OCI-LY3 (cell line): Measurements from ENCODE around the gene GLB1L.
"Not testable (repeated sequence)": the region's sequence is repeated elsewhere in the genome, so short reads cannot be mapped to it uniquely, and the experiment has no call there.

ENCODE experiments used
- H2AFZ ChIP-seq: fragments of 200-600, 300-600 bp; shearing (Covaris generic); 2 replicates; pipeline ENCODE4 v1.6.0; 2014; ENCODE audit warnings: antibody characterized with exemption, low read depth, low read length
- H3K27ac ChIP-seq: fragments of 200-600, 300-600 bp; sonication (generic); 2 replicates; pipeline ENCODE4 v1.5.1; 2014; ENCODE audit warnings: mild to moderate bottlenecking, low read length, moderate library complexity, mixed read lengths
- H3K27me3 ChIP-seq: fragments of 200-600, 300-600 bp; sonication (generic); 2 replicates; pipeline ENCODE4 v1.6.1; 2014; ENCODE audit warnings: low read depth, low read length, mixed read lengths
- H3K36me3 ChIP-seq: fragments of 200-600, 300-600 bp; sonication (generic); replicated peaks from 2 replicates; pipeline ENCODE3; 2014; ENCODE audit warnings: low read depth, low read length, mixed read lengths
- H3K4me1 ChIP-seq: fragments of 300-600, 200-600 bp; sonication (generic); 2 replicates; pipeline ENCODE4 v1.6.1; 2014; ENCODE audit warnings: low read length, mixed read lengths
- H3K4me2 ChIP-seq: fragments of 200-600, 300-600 bp; sonication (generic); 2 replicates; pipeline ENCODE4 v1.6.1; 2014; ENCODE audit warnings: low read length, mixed read lengths
- H3K4me3 ChIP-seq: fragments of 300-600, 200-600 bp; sonication (generic); 2 replicates; pipeline ENCODE4 v1.5.1; 2014; ENCODE audit warnings: antibody characterized with exemption, mild to moderate bottlenecking, low read length, moderate library complexity
- H3K79me2 ChIP-seq: fragments of 300-600, 200-600 bp; shearing (Covaris generic); 2 replicates; pipeline ENCODE4 v1.6.1; 2014; ENCODE audit warnings: mild to moderate bottlenecking, low read length, mixed read lengths
- H3K9ac ChIP-seq: fragments of 300-600, 200-600 bp; shearing (Covaris generic); 2 replicates; pipeline ENCODE4 v1.6.0; 2014; ENCODE audit warnings: mild to moderate bottlenecking, low read length, moderate library complexity
- H3K9me3 ChIP-seq: fragments of 200-600, 300-600 bp; shearing (Covaris generic); 2 replicates; pipeline ENCODE4 v1.6.1; 2014; ENCODE audit warnings: low read length, mixed read lengths; ENCODE audit not compliant: insufficient read depth
- H4K20me1 ChIP-seq: fragments of 200-600, 300-600 bp; sonication (generic); 2 replicates; pipeline ENCODE4 v1.6.1; 2016; ENCODE audit warnings: low read length, mixed read lengths; ENCODE audit not compliant: insufficient read depth
- EZH2phosphoT487 ChIP-seq: fragments of 200-600 bp; shearing (Covaris generic); IDR thresholded peaks from 2 replicates; pipeline ENCODE4 v1.6.1; 2018; ENCODE audit warnings: antibody characterized with exemption, mixed run types, low read depth
- TF ChIP-seq, protein P1 (sequence below): fragments of 200-600, 300-600 bp; sonication (generic); IDR thresholded peaks from 2 replicates; pipeline ENCODE4 v1.5.1; 2014; ENCODE audit warnings: antibody characterized with exemption, low read length, low read depth

GLB1L gene

DNA sequence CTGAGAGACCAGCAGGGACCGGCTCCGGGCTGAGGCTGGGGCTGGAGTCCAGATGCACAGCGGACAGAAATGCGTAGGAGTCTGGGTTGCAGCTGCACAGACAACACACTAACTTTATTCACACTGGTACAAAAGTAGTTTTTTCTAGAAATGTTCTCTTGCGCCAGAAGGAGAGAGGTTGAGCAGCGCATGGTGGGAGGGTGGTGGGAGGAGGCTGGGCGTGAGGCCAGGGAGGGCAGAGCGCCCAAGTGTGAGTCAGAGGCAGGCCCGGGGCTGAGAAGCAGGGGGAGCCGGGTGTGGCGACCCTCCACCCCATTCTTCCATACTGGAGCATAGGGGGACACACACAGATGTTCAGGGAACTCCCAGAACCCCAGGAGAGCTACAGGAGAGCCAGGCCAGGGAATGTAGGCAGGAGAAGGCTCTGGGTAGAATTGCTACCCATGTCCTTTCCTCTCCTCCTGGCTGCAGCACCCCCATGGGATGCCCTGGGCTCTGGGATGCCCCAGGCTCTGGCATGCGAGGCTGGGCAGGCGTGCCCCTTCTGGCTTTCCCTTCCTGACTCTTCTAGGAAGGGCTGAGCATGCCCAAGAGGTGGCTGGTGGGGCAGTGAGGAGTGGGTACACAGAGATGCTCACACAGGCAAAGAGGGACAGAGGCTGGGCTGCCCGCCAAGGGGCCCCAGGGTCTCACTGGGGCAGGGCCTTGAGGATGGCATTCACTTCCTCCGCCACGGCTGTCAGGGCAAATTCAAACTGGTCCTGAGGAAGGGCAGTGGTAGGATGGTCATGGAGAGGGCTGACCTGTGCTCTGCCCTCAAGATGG, 44.5 kb upstream of the GLB1L start:
- H3K9ac ChIP-seq: no peak overlapping the region
- no peak overlapping the region for H3K27ac ChIP-seq
- no peaks in the 10 kb centered on the region for H3K79me2 ChIP-seq
- H3K4me3 ChIP-seq: no peak overlapping the region
- H4K20me1 ChIP-seq: no peaks in the 10 kb centered on the region
- H3K9me3 ChIP-seq: no peaks in the 10 kb centered on the region
- H3K36me3 ChIP-seq: no peaks in the 10 kb centered on the region
- no peaks in the 10 kb centered on the region for H3K4me1 ChIP-seq
- H3K4me2 ChIP-seq: no peak overlapping the region
- no peak overlapping the region for H2AFZ ChIP-seq
- TF ChIP-seq, protein P1, sequence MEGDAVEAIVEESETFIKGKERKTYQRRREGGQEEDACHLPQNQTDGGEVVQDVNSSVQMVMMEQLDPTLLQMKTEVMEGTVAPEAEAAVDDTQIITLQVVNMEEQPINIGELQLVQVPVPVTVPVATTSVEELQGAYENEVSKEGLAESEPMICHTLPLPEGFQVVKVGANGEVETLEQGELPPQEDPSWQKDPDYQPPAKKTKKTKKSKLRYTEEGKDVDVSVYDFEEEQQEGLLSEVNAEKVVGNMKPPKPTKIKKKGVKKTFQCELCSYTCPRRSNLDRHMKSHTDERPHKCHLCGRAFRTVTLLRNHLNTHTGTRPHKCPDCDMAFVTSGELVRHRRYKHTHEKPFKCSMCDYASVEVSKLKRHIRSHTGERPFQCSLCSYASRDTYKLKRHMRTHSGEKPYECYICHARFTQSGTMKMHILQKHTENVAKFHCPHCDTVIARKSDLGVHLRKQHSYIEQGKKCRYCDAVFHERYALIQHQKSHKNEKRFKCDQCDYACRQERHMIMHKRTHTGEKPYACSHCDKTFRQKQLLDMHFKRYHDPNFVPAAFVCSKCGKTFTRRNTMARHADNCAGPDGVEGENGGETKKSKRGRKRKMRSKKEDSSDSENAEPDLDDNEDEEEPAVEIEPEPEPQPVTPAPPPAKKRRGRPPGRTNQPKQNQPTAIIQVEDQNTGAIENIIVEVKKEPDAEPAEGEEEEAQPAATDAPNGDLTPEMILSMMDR: no peak
- no peak for TF ChIP-seq EZH2phosphoT487
- no peaks in the 10 kb centered on the region for H3K27me3 ChIP-seq

DNA sequence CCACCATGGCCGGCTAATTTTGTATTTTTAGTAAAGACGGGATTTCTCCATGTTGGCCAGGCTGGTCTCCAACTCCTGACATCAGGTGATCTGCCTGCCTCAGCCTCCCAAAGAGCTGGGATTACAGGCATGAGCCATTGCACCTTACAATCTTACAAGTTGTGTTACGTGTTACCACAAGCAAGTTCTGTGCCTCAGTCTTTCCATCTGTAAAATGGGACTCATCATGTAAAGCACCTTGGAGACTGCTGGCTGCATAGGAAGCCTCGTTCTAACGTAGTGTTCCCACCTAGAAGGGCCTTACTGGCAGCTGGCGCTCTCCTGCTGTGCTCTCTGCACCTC, 43.9 kb upstream of the GLB1L start:
- H3K4me1 ChIP-seq: no peaks in the 10 kb centered on the region
- H3K4me2 ChIP-seq: no peak overlapping the region

DNA sequence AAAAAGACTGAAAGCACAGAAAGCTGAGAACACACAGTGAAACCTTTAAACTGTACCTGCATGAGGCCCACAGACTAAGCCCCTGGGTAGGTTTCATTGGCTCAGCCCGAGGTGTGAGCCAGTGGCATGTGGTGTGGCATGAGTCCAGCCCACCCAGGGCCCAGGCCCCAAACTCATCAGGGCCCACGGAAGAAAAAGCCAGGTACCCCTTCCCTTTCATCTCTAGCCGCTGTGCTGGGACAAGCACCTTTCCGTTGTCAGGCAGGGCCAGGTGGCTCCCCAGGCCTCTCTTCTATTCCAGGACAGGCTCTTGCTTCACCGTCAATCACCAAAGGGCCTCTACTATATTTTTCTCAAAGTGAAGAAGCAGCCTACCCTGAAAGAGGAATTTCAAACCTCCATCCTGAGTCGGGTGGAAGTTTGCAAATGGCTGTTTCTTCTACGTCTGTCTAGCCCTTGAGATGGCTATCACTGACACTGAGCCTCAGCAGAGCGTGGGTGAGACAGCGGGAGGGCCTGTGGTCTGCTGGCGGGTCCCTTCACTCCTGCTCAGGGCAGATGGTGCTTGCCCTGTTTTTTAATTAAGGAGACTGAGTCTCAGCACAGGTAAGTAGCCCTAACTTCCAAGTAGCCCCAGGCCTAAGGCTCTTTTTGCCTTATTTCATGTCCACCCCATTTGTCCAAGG, 42.5 kb upstream of the GLB1L start:
- no peak overlapping the region for H3K4me2 ChIP-seq

More for the DNA sequence above, 43.9 kb upstream of the GLB1L start:
- Histone ChIP-seq H3K27me3 (no peaks in the 10 kb centered on the region), H4K20me1 (no peaks in the 10 kb centered on the region), H3K79me2 (no peaks in the 10 kb centered on the region), H3K27ac (no peak overlapping the region), H3K9me3 (no peaks in the 10 kb centered on the region), H3K36me3 (no peaks in the 10 kb centered on the region), H3K4me3 (no peak overlapping the region), H2AFZ (no peak overlapping the region), H3K9ac (no peak overlapping the region)
- no peak for TF ChIP-seq EZH2phosphoT487
- TF ChIP-seq, protein P1: no peak

DNA sequence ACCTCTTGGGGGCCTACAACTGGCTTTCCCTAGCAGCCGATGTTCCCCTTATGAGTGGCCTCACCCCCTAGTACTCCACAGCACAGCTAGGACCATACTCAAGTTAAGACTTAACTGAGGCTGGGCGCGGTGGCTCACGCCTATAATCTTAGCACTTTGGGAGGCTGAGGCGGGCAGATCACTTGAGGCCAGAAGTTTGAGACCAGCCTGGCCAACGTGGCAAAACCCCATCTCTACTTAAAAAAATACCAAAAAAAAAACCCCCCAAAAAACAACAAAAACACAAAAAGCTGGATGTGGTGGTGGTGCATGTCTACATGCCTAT, 41.8 kb upstream of the GLB1L start:
- H3K36me3 ChIP-seq, H4K20me1 ChIP-seq, H3K9me3 ChIP-seq, H3K4me2 ChIP-seq, H3K4me3 ChIP-seq, H3K27ac ChIP-seq, H2AFZ ChIP-seq, H3K9ac ChIP-seq, H3K4me1 ChIP-seq, H3K79me2 ChIP-seq, H3K27me3 ChIP-seq: not testable (repeated sequence)

More for the DNA sequence above, 42.5 kb upstream of the GLB1L start:
- Histone ChIP-seq H3K36me3 (no peaks in the 10 kb centered on the region), H3K4me3 (no peak overlapping the region), H3K79me2 (no peaks in the 10 kb centered on the region), H3K4me1 (no peaks in the 10 kb centered on the region), H3K9ac (no peak overlapping the region), H3K27ac (no peak overlapping the region), H3K9me3 (no peaks in the 10 kb centered on the region), H4K20me1 (no peaks in the 10 kb centered on the region), H2AFZ (no peak overlapping the region), H3K27me3 (no peaks in the 10 kb centered on the region)
- TF ChIP-seq, protein P1: no peak
